GM12865 (cell line): ENCODE results near the gene BOC.

ENCODE experiments used
- DNase-seq: peaks from one replicate; pipeline ENCODE4 v3.0.0; 2010; ENCODE audit warnings: low read depth
- H3K4me3 ChIP-seq: 2 replicates; pipeline ENCODE4 v1.5.1; 2011; ENCODE audit warnings: mild to moderate bottlenecking, low read depth, low read length, control low read depth
- TF ChIP-seq, protein P1 (sequence below): IDR thresholded peaks from 2 replicates; pipeline ENCODE4 v1.5.1; 2011; ENCODE audit warnings: low read length, control low read depth, low read depth, inconsistent platforms; ENCODE audit not compliant: insufficient read depth; ENCODE audit errors: missing control alignments

BOC gene

GRCh38 chr3:113275583-113275928 is 64.2 kb downstream of the BOC start:
- TF ChIP-seq, protein P1, sequence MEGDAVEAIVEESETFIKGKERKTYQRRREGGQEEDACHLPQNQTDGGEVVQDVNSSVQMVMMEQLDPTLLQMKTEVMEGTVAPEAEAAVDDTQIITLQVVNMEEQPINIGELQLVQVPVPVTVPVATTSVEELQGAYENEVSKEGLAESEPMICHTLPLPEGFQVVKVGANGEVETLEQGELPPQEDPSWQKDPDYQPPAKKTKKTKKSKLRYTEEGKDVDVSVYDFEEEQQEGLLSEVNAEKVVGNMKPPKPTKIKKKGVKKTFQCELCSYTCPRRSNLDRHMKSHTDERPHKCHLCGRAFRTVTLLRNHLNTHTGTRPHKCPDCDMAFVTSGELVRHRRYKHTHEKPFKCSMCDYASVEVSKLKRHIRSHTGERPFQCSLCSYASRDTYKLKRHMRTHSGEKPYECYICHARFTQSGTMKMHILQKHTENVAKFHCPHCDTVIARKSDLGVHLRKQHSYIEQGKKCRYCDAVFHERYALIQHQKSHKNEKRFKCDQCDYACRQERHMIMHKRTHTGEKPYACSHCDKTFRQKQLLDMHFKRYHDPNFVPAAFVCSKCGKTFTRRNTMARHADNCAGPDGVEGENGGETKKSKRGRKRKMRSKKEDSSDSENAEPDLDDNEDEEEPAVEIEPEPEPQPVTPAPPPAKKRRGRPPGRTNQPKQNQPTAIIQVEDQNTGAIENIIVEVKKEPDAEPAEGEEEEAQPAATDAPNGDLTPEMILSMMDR: no peak
- DNase-seq: no peak
- H3K4me3 ChIP-seq: no peak overlapping the region

- peak overlapping the region; percentile 44 for H3K4me3 ChIP-seq
- TF ChIP-seq, protein P1: no peak
- peak; percentile 62 for DNase-seq
Observed at GRCh38 chr3:113275929-113276750, 64.8 kb downstream of the BOC start.

DNA sequence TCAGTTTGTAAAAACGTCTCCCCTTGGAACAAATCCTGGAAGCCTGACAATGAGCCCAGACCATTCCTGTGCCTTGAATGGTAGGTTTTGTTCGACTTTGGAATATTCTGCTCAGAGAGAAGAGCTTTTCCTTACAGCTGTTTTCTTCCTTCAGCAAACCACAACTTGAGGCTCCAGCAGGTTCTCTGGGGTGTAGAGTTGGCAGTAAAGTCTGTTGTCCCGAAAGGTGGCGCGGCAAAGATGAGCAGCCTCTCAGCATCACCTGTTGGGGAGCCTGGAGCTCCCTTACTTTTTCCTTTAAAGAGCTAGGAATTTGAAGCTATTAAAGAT is 65.4 kb downstream of the BOC start:
- TF ChIP-seq, protein P1: no peak
- no peak overlapping the region for H3K4me3 ChIP-seq

GRCh38 chr3:113277414-113277813 is 66.1 kb downstream of the BOC start:
- no peak overlapping the region for H3K4me3 ChIP-seq
- no peak for DNase-seq
- TF ChIP-seq, protein P1: no peak

More for the DNA sequence above, 65.4 kb downstream of the BOC start:
- DNase-seq: no peak

GRCh38 chr3:113277941-113278598 is 66.7 kb downstream of the BOC start:
- H3K4me3 ChIP-seq: no peak overlapping the region
- TF ChIP-seq, protein P1: peak; percentile 31
- DNase-seq: peak; percentile 18

- H3K4me3 ChIP-seq: no peak overlapping the region
- TF ChIP-seq, protein P1: no peak
- no peak for DNase-seq
Observed at GRCh38 chr3:113278599-113278955, 67.2 kb downstream of the BOC start.
